Activated T-cell treated with anti-CD3 and anti-CD28 coated beads, Interleukin-2, amount 50 U/mL, for 1 hour (primary cell): ENCODE data around the gene RYR1.
"Not testable (repeated sequence)": the region's sequence is repeated elsewhere in the genome, so short reads cannot be mapped to it uniquely, and the experiment has no call there.

ENCODE experiments used
- DNase-seq: peaks from one replicate; pipeline ENCODE4 v3.0.0-alpha.2; 2020

Gene RYR1

DNA sequence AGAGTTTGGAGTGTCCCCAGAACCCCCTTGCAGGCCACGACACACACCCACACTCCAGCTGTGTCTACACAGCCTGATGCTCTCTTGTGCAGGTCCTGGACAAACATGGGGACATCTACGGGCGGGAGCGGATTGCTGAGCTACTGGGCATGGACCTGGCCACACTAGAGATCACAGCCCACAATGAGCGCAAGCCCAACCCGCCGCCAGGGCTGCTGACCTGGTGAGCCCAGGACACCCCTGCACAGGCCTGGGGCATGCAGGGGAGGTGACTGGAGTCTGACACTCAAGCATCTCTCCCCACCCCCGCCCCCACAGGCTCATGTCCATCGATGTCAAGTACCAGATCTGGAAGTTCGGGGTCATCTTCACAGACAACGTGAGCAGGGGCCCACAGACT lies 144.3 kb downstream of the RYR1 start:
- no peak for DNase-seq

- not testable (repeated sequence) for DNase-seq
These were observed 145.8 kb downstream of the RYR1 start for GRCh38 chr19:38579304-38579703.

- DNase-seq: no peak
These were observed 146.6 kb downstream of the RYR1 start for GRCh38 chr19:38580080-38580479.

- DNase-seq: no peak
These were observed 149.9 kb downstream of the RYR1 start for GRCh38 chr19:38583219-38583984.

GRCh38 chr19:38583985-38584305 lies 150.5 kb downstream of the RYR1 start:
- DNase-seq: no peak

GRCh38 chr19:38587562-38587961 lies 154.1 kb downstream of the RYR1 start:
- DNase-seq: no peak

- DNase-seq: no peak
These were observed 154.6 kb downstream of the RYR1 start for GRCh38 chr19:38588041-38588440.

DNA sequence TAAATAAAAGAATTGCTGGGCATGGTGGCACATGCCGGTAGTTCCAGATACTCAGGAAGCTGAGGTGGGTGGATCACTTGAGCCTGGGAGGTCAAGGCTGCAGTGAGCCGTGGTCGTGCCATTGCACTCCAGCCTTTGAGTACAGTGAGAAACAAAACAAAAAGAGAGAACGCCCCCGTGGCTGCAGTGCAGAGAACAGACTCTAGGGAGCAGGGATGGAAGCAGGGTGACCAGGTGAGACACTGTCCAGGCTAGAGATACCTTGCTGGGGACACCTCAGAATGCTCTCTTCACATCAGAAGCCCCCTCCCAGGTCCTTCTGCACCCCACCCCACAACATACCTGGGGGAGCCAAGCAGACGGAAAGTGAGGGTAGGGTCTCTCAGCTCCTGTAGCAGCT lies 159.4 kb downstream of the RYR1 start:
- DNase-seq: no peak

DNA sequence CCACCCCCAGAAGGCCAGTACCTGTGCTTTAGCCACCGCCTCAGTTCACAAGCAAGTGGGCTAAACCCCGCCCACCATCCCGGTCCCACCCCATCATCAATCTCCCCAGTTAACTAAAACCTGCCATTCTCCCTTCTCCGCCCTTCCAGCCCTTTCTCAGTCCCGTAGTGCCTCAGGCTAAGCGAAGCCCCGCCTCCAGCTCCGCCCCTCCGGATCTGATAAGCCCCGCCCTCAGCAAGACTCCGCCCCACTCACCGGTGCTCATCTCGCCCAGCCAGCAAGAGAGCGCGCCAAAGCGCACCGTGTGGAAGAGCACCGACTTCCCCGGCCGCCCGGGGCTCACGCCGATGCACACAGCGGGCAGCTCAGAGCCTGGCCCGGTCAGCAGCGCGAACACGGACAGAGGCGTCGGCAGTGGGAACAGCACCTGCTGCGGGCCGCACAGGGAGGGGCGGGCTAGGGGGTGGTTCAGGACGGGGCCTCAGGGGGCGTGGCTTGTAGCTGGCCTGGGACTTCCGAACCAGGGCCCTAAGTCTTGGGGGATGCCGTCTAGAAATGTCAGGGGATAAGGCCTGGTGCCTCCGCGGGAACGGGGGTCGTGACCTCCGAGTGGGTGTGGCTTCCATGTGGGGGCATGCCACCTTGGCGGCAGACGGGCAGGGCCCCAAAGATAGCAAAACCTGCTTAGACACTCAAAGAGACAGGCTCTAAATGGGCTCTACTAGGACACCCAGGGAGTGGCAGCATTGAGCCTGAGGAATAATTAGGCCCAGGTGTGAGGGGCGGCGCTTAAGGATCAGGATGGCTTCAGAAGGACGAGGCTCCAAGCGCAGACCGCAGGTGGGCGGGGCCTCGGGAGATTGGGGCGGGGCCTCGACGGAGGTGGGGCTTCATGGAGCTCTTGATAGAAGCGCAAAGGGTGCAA lies 162.8 kb downstream of the RYR1 start:
- DNase-seq: peak; percentile 33

DNA sequence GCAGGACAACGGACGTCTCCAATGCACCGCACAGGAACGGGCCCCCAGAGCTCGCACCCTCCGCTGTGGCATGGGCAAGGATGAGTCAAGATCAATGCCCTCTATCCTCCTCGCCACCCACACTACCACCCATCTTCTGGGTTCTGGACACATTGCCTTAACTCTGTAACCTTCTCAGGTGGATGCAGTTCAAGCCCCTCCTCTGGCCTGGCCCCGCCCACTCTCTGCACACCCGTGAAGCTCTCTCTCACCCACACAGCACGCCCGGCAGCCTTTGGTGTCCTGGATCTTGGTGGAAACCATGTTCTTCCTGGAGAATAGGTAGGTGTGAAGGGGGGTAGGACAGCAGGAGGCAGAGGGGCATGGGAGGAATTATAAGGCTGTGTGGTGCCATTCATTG lies 163.6 kb downstream of the RYR1 start:
- no peak for DNase-seq

DNA sequence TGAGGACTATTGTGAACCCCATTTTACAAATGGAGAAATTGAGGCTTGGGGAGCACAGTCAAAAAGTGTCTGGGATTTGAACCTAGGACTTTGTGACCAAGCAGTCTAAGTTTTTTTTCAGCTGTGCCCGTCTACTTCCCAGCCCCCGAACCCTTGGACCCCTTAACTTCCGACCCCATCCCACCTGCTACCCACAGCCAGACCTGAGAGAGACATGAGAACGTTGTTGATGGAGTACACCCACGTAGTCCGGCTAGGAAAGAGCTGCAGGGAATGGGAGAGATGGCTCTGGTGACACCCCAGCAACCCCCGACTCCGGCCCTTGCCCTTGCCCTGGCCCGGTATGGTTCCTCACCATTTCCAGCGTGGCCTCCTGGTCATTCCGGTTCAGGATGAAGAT lies 166.2 kb downstream of the RYR1 start:
- no peak for DNase-seq

GRCh38 chr19:38602856-38603255 lies 169.4 kb downstream of the RYR1 start:
- not testable (repeated sequence) for DNase-seq

- no peak for DNase-seq
These were observed 172.6 kb downstream of the RYR1 start for GRCh38 chr19:38606131-38606530.

GRCh38 chr19:38614289-38614688 lies 180.8 kb downstream of the RYR1 start:
- DNase-seq: no peak

- DNase-seq: no peak
These were observed 181.6 kb downstream of the RYR1 start for GRCh38 chr19:38615007-38615581.

- no peak for DNase-seq
These were observed 182.8 kb downstream of the RYR1 start for GRCh38 chr19:38616265-38616664.

DNA sequence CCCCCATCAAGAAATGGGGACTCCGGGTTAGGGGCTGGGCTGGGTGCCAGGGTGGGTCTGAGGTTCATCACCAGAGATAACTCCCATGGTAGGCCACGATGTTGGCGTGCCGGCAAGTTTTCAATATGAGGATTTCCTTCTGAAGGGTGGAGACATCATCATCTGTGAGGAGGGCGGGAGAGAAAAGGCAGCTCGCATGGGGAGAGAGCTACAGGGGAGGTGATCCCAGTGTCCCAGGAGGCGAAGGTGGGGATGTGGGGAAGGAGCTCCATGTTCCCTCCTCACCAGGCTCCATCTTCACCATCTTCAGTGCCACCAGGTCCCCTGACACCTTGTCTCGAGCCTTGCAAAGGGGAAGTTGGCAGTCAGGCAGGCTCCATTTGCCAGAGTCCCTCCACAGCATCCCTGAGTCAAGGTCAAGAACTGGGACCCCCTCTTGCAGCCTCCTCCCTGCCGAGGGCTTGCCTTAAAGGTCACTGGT lies 183.8 kb downstream of the RYR1 start:
- peak; percentile 38 for DNase-seq

- peak; percentile 66 for DNase-seq
These were observed 184.5 kb downstream of the RYR1 start, which contains the start of gene MAP4K1 for GRCh38 chr19:38617764-38618589. Gene MAP4K1 (minus strand): TSS chr19:38617953. CDS start chr19:38617895, 58 bp downstream.

DNA sequence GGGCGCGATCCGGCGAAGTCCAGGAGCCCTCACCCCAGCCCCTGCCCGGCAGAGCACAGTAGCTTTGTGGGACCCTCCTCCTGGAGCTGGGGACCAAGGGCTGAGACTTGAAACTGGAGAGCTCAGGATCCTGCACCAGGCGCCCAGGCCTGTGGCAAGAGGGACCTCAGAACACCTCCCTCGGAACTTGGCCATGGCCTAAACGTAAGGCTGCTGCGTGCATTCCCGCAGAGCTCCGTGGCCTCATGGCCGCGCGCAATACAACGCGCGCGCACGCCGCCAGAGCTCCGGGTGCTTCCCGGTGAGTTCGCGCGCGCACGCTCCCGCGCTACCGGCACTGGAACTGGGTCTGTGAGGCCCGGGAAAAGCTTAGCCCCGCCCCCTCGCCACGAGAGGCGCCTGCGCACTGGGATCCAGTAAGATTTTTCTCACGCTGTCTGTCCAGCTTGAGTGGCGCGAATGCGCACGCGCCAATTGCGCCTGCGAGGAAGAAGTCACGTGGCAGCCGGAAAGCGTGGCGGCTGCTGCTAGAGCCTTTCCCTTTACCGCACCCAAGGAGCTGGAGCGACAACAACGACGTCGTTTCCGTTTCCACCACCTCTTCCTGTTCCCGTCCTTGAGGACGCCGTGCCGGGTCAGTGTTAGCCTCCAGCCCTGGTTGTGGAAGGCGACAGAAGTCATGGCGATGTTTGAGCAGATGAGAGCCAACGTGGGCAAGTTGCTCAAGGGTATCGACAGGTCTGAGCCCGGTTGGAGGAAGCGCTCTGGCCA lies 185.3 kb downstream of the RYR1 start, which contains the start of gene EIF3K:
EIF3K (plus strand) TSS at position 599 of the 771 bp plus-strand sequence; CDS start at position 680, 81 bp downstream.
- peak; percentile 98 for DNase-seq

DNA sequence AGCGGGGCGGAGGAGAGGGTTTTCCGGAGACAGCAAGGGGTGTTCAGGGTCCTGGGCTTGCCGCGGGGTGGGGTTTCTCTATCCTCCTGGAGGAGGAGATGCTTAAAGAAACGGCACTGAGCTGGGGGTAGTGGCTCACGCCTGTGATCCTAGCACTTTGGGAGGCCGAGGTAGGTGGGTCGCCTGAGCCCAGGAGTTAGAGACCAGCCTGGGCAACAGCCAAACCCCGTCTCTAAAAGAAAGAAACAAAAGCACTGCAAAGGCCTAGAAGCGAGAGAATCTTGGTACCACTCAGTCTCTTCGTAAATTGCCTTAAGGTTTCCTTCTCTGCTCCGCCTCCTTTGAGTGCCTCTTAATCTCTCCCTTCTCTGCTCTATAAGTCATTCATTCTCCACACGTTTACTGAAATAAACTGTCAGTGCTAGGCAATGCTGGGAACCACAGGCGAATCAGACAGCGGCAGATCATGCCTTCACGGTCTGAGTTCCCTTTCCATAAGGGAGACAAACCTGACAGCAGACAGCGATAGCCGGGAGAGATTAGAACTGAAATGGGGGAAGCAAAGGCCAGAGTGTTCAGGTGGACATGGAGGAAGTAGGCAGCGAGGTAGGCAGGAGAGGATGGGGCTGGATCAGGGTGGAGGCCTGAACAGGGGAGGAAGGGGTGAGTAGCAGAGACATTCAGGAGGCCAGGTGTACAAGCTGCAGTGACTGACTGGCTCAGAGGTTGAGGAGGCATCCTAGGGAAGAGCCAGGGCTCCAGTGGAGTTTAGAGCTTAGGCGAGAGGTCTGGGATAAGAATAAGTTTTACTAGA lies 186.1 kb downstream of the RYR1 start:
- no peak for DNase-seq

DNA sequence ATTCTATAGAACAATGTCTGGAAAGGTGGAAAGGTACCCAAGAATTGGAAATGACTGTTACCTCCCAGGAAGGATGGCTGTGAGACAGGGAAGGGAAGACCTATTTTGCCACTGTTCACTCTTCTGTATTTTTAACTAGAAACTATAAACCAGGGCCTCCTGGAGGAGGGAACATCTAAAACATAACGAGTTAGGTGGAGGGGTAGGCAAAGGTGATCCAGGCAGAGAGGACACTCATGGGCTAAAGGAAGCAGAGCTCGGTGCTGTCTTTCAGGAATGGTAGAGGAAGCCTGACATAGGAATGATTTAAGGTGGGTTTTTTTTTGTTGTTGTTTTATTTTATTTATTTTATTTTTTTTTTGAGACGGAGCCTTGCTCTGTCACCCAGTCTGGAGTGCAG lies 191.3 kb downstream of the RYR1 start:
- DNase-seq: no peak
